H1 (cell line): ENCODE results near the gene ZBTB14. TPM values are rescaled to one million over a fixed set of nuclear protein-coding genes. Genes with fewer than 3 reads are reported as not detected.

Source experiments
- ATF3 ChIP-seq: IDR thresholded peaks from 2 replicates; pipeline ENCODE4 v1.6.1; 2011; ENCODE audit warnings: low read depth, mild to moderate bottlenecking, low read length; ENCODE audit not compliant: insufficient read depth
- BRCA1 ChIP-seq: IDR thresholded peaks from 2 replicates; pipeline ENCODE4 v1.6.1; 2012; ENCODE audit warnings: low read depth, low read length, improper control_type of control experiment
- KDM4A ChIP-seq: IDR thresholded peaks from one replicate; pipeline ENCODE4 v1.7.1; 2012; ENCODE audit warnings: low read depth, mild to moderate bottlenecking, moderate library complexity, low read length, inconsistent platforms; ENCODE audit not compliant: severe bottlenecking
- NANOG ChIP-seq: IDR thresholded peaks from 2 replicates; pipeline ENCODE4 v1.6.1; 2011; ENCODE audit warnings: low read length, low read depth, mild to moderate bottlenecking, inconsistent platforms; ENCODE audit not compliant: insufficient read depth, poor library complexity, severe bottlenecking
- PHF8 ChIP-seq: fragments of 200-600 bp; sonication (generic); conservative IDR thresholded peaks from 2 replicates; pipeline ENCODE4 v1.7.1; 2012; ENCODE audit warnings: low read depth, mild to moderate bottlenecking, inconsistent platforms, low read length, moderate library complexity
- POLR2AphosphoS5 ChIP-seq: IDR thresholded peaks from 2 replicates; pipeline ENCODE4 v1.6.1; 2011; ENCODE audit warnings: low read depth, low read length
- TAF7 ChIP-seq: optimal IDR thresholded peaks from 2 replicates; pipeline ENCODE3; 2011; ENCODE audit warnings: low read depth, mild to moderate bottlenecking, inconsistent platforms, low read length, moderate library complexity, borderline replicate concordance
- ZNF274 ChIP-seq: IDR thresholded peaks from 2 replicates; pipeline ENCODE4 v1.7.0; 2012; ENCODE audit warnings: low read length, borderline replicate concordance; ENCODE audit errors: extremely low read depth
- polyA plus RNA-seq, 7 experiments: library from polyadenylated mRNA; depleted of rRNA in 3 of 7; stranded (reverse) in 5 of 7; unstranded in 2 of 7; fragments of >200 nt in 5 of 7; fragments of 200-250 nt in 2 of 7; gene quantifications; 1 replicate in 5 of 7; 2 replicates in 1 of 7; 4 replicates in 1 of 7; pipeline versions ENCODE4 v1.2.1 to v1.2.3, GENCODE V29; 2011 to 2013; ENCODE audit warnings: missing spikeins in 2 of 7, mixed read lengths in 2 of 7
- total RNA-seq: library from RNA; stranded (reverse); fragmentation: NEBNext Ultra II Directional; extraction: Animal tissue kit (Norgen Biotek cat#: 25700); gene quantifications from 2 replicates; pipeline ENCODE4 v1.2.1, GENCODE V29; 2021
- TF ChIP-seq, protein P1 (sequence below): fragments of 300-600 bp; sonication (generic); IDR thresholded peaks from 2 replicates; pipeline ENCODE4 v1.7.1; 2012; ENCODE audit warnings: low read length, moderate library complexity, mild to moderate bottlenecking, inconsistent platforms; ENCODE audit not compliant: insufficient replicate concordance

Gene ZBTB14
- total and polyA plus RNA-seq, 2 of the 8 experiments (the other 6 are each of a cell fraction or from before 2014, with no cell fraction given) = 5.2 to 18.3 TPM

DNA sequence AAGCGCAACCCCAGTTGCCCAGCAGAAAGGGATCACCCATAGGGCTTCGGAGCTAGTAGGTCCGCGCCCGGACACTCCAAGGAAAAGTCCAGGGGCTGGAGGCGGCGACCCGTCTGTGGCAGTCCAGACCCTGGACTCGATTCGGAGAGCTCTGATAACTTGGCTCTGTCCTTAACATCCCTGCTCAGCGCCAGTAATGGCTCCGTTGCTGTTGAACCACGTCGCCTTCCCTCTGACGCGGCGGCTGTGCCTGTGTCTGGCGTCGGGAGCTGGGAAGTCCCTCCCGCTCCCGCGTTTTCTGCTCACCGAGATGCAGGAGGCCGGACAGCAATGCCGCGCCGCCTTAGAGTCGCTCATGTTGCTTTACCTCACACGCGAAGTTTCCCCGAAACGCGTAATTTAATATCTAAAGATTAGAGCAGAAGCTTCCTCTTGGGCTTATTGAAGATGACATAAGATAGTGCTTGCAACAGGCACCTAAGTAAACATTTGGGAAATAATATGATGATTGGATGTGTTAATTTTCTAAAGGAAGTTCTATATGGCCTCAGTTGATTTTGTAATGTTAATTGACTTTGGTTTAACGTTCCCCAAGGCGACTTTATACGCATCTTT lies 1.3 kb upstream of the ZBTB14 start (continued):
- TF ChIP-seq BRCA1 (peak; percentile 41; the same call in 1 of the 2 replicates), NANOG (no peak), TAF7 (peak; percentile 23), PHF8 (peak; percentile 67; the same call in 1 of the 2 replicates), KDM4A (peak; percentile 84), ATF3 (no peak), ZNF274 (no peak), POLR2AphosphoS5 (peak; percentile 96)
- TF ChIP-seq, protein P1, sequence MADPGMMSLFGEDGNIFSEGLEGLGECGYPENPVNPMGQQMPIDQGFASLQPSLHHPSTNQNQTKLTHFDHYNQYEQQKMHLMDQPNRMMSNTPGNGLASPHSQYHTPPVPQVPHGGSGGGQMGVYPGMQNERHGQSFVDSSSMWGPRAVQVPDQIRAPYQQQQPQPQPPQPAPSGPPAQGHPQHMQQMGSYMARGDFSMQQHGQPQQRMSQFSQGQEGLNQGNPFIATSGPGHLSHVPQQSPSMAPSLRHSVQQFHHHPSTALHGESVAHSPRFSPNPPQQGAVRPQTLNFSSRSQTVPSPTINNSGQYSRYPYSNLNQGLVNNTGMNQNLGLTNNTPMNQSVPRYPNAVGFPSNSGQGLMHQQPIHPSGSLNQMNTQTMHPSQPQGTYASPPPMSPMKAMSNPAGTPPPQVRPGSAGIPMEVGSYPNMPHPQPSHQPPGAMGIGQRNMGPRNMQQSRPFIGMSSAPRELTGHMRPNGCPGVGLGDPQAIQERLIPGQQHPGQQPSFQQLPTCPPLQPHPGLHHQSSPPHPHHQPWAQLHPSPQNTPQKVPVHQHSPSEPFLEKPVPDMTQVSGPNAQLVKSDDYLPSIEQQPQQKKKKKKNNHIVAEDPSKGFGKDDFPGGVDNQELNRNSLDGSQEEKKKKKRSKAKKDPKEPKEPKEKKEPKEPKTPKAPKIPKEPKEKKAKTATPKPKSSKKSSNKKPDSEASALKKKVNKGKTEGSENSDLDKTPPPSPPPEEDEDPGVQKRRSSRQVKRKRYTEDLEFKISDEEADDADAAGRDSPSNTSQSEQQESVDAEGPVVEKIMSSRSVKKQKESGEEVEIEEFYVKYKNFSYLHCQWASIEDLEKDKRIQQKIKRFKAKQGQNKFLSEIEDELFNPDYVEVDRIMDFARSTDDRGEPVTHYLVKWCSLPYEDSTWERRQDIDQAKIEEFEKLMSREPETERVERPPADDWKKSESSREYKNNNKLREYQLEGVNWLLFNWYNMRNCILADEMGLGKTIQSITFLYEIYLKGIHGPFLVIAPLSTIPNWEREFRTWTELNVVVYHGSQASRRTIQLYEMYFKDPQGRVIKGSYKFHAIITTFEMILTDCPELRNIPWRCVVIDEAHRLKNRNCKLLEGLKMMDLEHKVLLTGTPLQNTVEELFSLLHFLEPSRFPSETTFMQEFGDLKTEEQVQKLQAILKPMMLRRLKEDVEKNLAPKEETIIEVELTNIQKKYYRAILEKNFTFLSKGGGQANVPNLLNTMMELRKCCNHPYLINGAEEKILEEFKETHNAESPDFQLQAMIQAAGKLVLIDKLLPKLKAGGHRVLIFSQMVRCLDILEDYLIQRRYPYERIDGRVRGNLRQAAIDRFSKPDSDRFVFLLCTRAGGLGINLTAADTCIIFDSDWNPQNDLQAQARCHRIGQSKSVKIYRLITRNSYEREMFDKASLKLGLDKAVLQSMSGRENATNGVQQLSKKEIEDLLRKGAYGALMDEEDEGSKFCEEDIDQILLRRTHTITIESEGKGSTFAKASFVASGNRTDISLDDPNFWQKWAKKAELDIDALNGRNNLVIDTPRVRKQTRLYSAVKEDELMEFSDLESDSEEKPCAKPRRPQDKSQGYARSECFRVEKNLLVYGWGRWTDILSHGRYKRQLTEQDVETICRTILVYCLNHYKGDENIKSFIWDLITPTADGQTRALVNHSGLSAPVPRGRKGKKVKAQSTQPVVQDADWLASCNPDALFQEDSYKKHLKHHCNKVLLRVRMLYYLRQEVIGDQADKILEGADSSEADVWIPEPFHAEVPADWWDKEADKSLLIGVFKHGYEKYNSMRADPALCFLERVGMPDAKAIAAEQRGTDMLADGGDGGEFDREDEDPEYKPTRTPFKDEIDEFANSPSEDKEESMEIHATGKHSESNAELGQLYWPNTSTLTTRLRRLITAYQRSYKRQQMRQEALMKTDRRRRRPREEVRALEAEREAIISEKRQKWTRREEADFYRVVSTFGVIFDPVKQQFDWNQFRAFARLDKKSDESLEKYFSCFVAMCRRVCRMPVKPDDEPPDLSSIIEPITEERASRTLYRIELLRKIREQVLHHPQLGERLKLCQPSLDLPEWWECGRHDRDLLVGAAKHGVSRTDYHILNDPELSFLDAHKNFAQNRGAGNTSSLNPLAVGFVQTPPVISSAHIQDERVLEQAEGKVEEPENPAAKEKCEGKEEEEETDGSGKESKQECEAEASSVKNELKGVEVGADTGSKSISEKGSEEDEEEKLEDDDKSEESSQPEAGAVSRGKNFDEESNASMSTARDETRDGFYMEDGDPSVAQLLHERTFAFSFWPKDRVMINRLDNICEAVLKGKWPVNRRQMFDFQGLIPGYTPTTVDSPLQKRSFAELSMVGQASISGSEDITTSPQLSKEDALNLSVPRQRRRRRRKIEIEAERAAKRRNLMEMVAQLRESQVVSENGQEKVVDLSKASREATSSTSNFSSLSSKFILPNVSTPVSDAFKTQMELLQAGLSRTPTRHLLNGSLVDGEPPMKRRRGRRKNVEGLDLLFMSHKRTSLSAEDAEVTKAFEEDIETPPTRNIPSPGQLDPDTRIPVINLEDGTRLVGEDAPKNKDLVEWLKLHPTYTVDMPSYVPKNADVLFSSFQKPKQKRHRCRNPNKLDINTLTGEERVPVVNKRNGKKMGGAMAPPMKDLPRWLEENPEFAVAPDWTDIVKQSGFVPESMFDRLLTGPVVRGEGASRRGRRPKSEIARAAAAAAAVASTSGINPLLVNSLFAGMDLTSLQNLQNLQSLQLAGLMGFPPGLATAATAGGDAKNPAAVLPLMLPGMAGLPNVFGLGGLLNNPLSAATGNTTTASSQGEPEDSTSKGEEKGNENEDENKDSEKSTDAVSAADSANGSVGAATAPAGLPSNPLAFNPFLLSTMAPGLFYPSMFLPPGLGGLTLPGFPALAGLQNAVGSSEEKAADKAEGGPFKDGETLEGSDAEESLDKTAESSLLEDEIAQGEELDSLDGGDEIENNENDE = no peak
